ENCODE results near the gene ZDHHC14. TPM values are rescaled to one million over a fixed set of nuclear protein-coding genes. Genes with fewer than 3 reads are reported as not detected.
A peak's percentile ranks its signal among the peaks of the same experiment; 100 is the strongest.

The ZDHHC14 gene
- total RNA-seq, 2 experiments from 2014 or later = 1.1 to 1.2 TPM

GRCh38 chr6:157634546-157634945 is 253.6 kb downstream of the ZDHHC14 start:
- Mint-ChIP-seq H3K27ac (no peak overlapping the region), H3K27me3 (ENCODE audit: low read depth) (peaks cover 4% of the 10 kb centered on the region), H3K36me3 (ENCODE audit: low read depth) (no peaks in the 10 kb centered on the region), H3K9me3 (no peaks in the 10 kb centered on the region), H3K4me1 (ENCODE audit: low read depth) (peaks cover 1% of the 10 kb centered on the region), H3K4me3 (no peak overlapping the region)
- intact Hi-C loops (cut with micrococcal nuclease) = no loop called here
- no peak for DNase-seq
- CTCF ChIA-PET = no interaction called here

- Mint-ChIP-seq H3K36me3 (ENCODE audit: low read depth) (no peaks in the 10 kb centered on the region), H3K9me3 (no peaks in the 10 kb centered on the region), H3K27me3 (ENCODE audit: low read depth) (peaks cover 4% of the 10 kb centered on the region), H3K27ac (no peak overlapping the region), H3K4me1 (ENCODE audit: low read depth) (peaks cover 6% of the 10 kb centered on the region), H3K4me3 (no peak overlapping the region)
- no peak for DNase-seq
- CTCF ChIA-PET = no interaction called here
- intact Hi-C loops (cut with micrococcal nuclease) = no loop called here
Measured at GRCh38 chr6:157635388-157636244, 254.6 kb downstream of the ZDHHC14 start.

GRCh38 chr6:157637516-157637915 is 256.5 kb downstream of the ZDHHC14 start:
- H3K9me3 Mint-ChIP-seq = no peaks in the 10 kb centered on the region
- CTCF ChIA-PET = no interaction called here
- H3K27me3 Mint-ChIP-seq (ENCODE audit: low read depth) = peaks cover 4% of the 10 kb centered on the region
- no peak overlapping the region for H3K27ac Mint-ChIP-seq
- H3K36me3 Mint-ChIP-seq (ENCODE audit: low read depth) = no peaks in the 10 kb centered on the region
- peaks cover 6% of the 10 kb centered on the region for H3K4me1 Mint-ChIP-seq (ENCODE audit: low read depth)
- H3K4me3 Mint-ChIP-seq = no peak overlapping the region
- intact Hi-C loops (cut with micrococcal nuclease) = no loop called here
- no peak for DNase-seq

GRCh38 chr6:157637941-157638662 is 257.1 kb downstream of the ZDHHC14 start:
- DNase-seq = no peak
- Mint-ChIP-seq H3K4me1 (ENCODE audit: low read depth) (peaks cover 6% of the 10 kb centered on the region), H3K9me3 (no peaks in the 10 kb centered on the region), H3K36me3 (ENCODE audit: low read depth) (no peaks in the 10 kb centered on the region), H3K27me3 (ENCODE audit: low read depth) (peaks cover 4% of the 10 kb centered on the region), H3K27ac (no peak overlapping the region), H3K4me3 (no peak overlapping the region)
- intact Hi-C loops (cut with micrococcal nuclease) = no loop called here
- CTCF ChIA-PET = no interaction called here

GRCh38 chr6:157638779-157639178 is 257.8 kb downstream of the ZDHHC14 start:
- intact Hi-C loops (cut with micrococcal nuclease) = no loop called here
- peaks cover 4% of the 10 kb centered on the region for H3K27me3 Mint-ChIP-seq (ENCODE audit: low read depth)

GRCh38 chr6:157640746-157641451 is 259.9 kb downstream of the ZDHHC14 start:
- Mint-ChIP-seq H3K36me3 (ENCODE audit: low read depth) (no peaks in the 10 kb centered on the region), H3K9me3 (no peaks in the 10 kb centered on the region), H3K4me1 (ENCODE audit: low read depth) (peaks cover 6% of the 10 kb centered on the region), H3K27me3 (ENCODE audit: low read depth) (peaks cover 4% of the 10 kb centered on the region), H3K4me3 (no peak overlapping the region), H3K27ac (no peak overlapping the region)
- CTCF ChIA-PET = interaction anchor here (2.2 kb wide), 1 partner anchor 326 kb away, joined by 5 read pairs; no protein-coding TSS in a partner anchor
- intact Hi-C loops (cut with micrococcal nuclease) = loop anchor here (5.0 kb wide), 1 partner anchor 321 kb away; no protein-coding TSS in a partner anchor
- no peak for DNase-seq

More at GRCh38 chr6:157638779-157639178, 257.8 kb downstream of the ZDHHC14 start:
- Mint-ChIP-seq H3K27ac (no peak overlapping the region), H3K4me3 (no peak overlapping the region), H3K4me1 (ENCODE audit: low read depth) (peaks cover 6% of the 10 kb centered on the region), H3K9me3 (no peaks in the 10 kb centered on the region), H3K36me3 (ENCODE audit: low read depth) (no peaks in the 10 kb centered on the region)
- CTCF ChIA-PET = no interaction called here
- no peak for DNase-seq

GRCh38 chr6:157641837-157642236 is 260.8 kb downstream of the ZDHHC14 start:
- peaks cover 4% of the 10 kb centered on the region for H3K27me3 Mint-ChIP-seq (ENCODE audit: low read depth)
- CTCF ChIA-PET = interaction anchor here (2.2 kb wide), 1 partner anchor 327 kb away, joined by 5 read pairs; no protein-coding TSS in a partner anchor
- H3K4me1 Mint-ChIP-seq (ENCODE audit: low read depth) = peaks cover 6% of the 10 kb centered on the region
- no peaks in the 10 kb centered on the region for H3K9me3 Mint-ChIP-seq
- DNase-seq = no peak
- H3K4me3 Mint-ChIP-seq = no peak overlapping the region
- no peaks in the 10 kb centered on the region for H3K36me3 Mint-ChIP-seq (ENCODE audit: low read depth)
- H3K27ac Mint-ChIP-seq = no peak overlapping the region
- intact Hi-C loops (cut with micrococcal nuclease) = loop anchor here (5.0 kb wide), 1 partner anchor 320 kb away; no protein-coding TSS in a partner anchor

- no peak overlapping the region for H3K27ac Mint-ChIP-seq
- no peaks in the 10 kb centered on the region for H3K9me3 Mint-ChIP-seq
- CTCF ChIA-PET = interaction anchor here (1.3 to 2.2 kb wide), 2 partner anchors 24 to 328 kb away, joined by 5 to 6 read pairs; no protein-coding TSS in a partner anchor
- no peak for DNase-seq
- H3K4me3 Mint-ChIP-seq = no peak overlapping the region
- H3K36me3 Mint-ChIP-seq (ENCODE audit: low read depth) = no peaks in the 10 kb centered on the region
- peaks cover 4% of the 10 kb centered on the region for H3K27me3 Mint-ChIP-seq (ENCODE audit: low read depth)
- intact Hi-C loops (cut with micrococcal nuclease) = loop anchor here (5.0 kb wide), 1 partner anchor 320 kb away; no protein-coding TSS in a partner anchor
- H3K4me1 Mint-ChIP-seq (ENCODE audit: low read depth) = peaks cover 11% of the 10 kb centered on the region
Measured at GRCh38 chr6:157642736-157643135, 261.7 kb downstream of the ZDHHC14 start.

- Mint-ChIP-seq H3K36me3 (ENCODE audit: low read depth) (no peaks in the 10 kb centered on the region), H3K4me3 (no peak overlapping the region), H3K27me3 (ENCODE audit: low read depth) (no peaks in the 10 kb centered on the region), H3K27ac (no peak overlapping the region), H3K9me3 (no peaks in the 10 kb centered on the region), H3K4me1 (ENCODE audit: low read depth) (peaks cover 14% of the 10 kb centered on the region)
- CTCF ChIA-PET = interaction anchor here (0.9 to 1.2 kb wide), 3 partner anchors 12 to 426 kb away, joined by 3 to 4 read pairs (median 3); no protein-coding TSS in a partner anchor
- peak; percentile 71 for DNase-seq
- intact Hi-C loops (cut with micrococcal nuclease) = loop anchor here (1.0 to 5.0 kb wide), 3 partner anchors 23 to 428 kb away; no protein-coding TSS in a partner anchor
Measured at GRCh38 chr6:157644043-157644810, 263.2 kb downstream of the ZDHHC14 start.

GRCh38 chr6:157645201-157645795 is 264.3 kb downstream of the ZDHHC14 start:
- Mint-ChIP-seq H3K27me3 (ENCODE audit: low read depth) (no peaks in the 10 kb centered on the region), H3K4me1 (ENCODE audit: low read depth) (peaks cover 7% of the 10 kb centered on the region), H3K9me3 (no peaks in the 10 kb centered on the region), H3K36me3 (ENCODE audit: low read depth) (no peaks in the 10 kb centered on the region), H3K4me3 (no peak overlapping the region), H3K27ac (no peak overlapping the region)
- intact Hi-C loops (cut with micrococcal nuclease) = loop anchor here (2.0 kb wide), 1 partner anchor 22 kb away; no protein-coding TSS in a partner anchor
- CTCF ChIA-PET = interaction anchor here (0.9 to 1.2 kb wide), 2 partner anchors 11 to 22 kb away, joined by 3 to 4 read pairs; no protein-coding TSS in a partner anchor
- DNase-seq = no peak

- no peak for DNase-seq
- H3K27ac Mint-ChIP-seq = no peak overlapping the region
- CTCF ChIA-PET = interaction anchor here (1.2 kb wide), 1 partner anchor 21 kb away, joined by 4 read pairs; no protein-coding TSS in a partner anchor
- H3K36me3 Mint-ChIP-seq (ENCODE audit: low read depth) = no peaks in the 10 kb centered on the region
- H3K27me3 Mint-ChIP-seq (ENCODE audit: low read depth) = no peaks in the 10 kb centered on the region
- no peaks in the 10 kb centered on the region for H3K9me3 Mint-ChIP-seq
- H3K4me3 Mint-ChIP-seq = no peak overlapping the region
- peaks cover 7% of the 10 kb centered on the region for H3K4me1 Mint-ChIP-seq (ENCODE audit: low read depth)
- intact Hi-C loops (cut with micrococcal nuclease) = no loop called here
Measured at GRCh38 chr6:157646012-157646411, 265.0 kb downstream of the ZDHHC14 start.
